Common myeloid progenitor, CD34-positive (primary cell): Measurements from ENCODE around the gene DKK3.

Source experiments
- CTCF ChIA-PET: fragments of 350-600 bp; sonication (Branson Sonifier 250); formaldehyde crosslinking; loops from one replicate; lab custom pipeline; 2021; ENCODE audit warnings: antibody characterized with exemption; lab: Charles Lee
- POLR2A ChIA-PET: fragments of 350-600 bp; sonication (Branson Sonifier 250); formaldehyde crosslinking; loops from one replicate; lab custom pipeline; 2021; ENCODE audit warnings: antibody characterized with exemption; lab: Charles Lee
- DNase-seq, 3 donors: peaks; one replicate each; pipeline versions ENCODE4 v3.0.0 to v3.0.0-alpha.2; 2013
- H3K27ac ChIP-seq, 2 experiments: 1 replicate in 1 of 2; 2 replicates in 1 of 2; pipeline ENCODE4 v1.7.0; 2013; ENCODE audit warnings: inconsistent platforms in 2 of 2, low read length in 2 of 2, mild to moderate bottlenecking in 2 of 2, low read depth in 1 of 2, moderate library complexity in 1 of 2; ENCODE audit not compliant: severe bottlenecking in 2 of 2, insufficient read depth in 1 of 2, poor library complexity in 1 of 2
- H3K27me3 ChIP-seq, 5 experiments: replicated peaks in 2 of 5; 1 replicate in 3 of 5; 2 replicates in 2 of 5; pipeline versions ENCODE4 v1.6.1 to v1.7.0; 2013; ENCODE audit warnings: low read length in 4 of 5, mild to moderate bottlenecking in 2 of 5, moderate library complexity in 2 of 5, inconsistent platforms in 1 of 5; ENCODE audit not compliant: insufficient read depth in 5 of 5, control insufficient read depth in 4 of 5
- H3K36me3 ChIP-seq, 4 experiments: 1 replicate in 2 of 4; 2 replicates in 2 of 4; pipeline versions ENCODE4 v1.6.1 to v1.7.0; 2013; ENCODE audit warnings: low read length in 3 of 4, control low read depth in 1 of 4, mild to moderate bottlenecking in 1 of 4; ENCODE audit not compliant: control insufficient read depth in 4 of 4, insufficient read depth in 4 of 4
- H3K4me1 ChIP-seq, 4 experiments: 1 replicate in 3 of 4; 2 replicates in 1 of 4; pipeline versions ENCODE4 v1.6.1 to v1.7.1; 2013; ENCODE audit warnings: low read length in 3 of 4, mild to moderate bottlenecking in 3 of 4, control low read depth in 1 of 4, inconsistent platforms in 1 of 4, moderate library complexity in 1 of 4; ENCODE audit not compliant: control insufficient read depth in 4 of 4, insufficient read depth in 4 of 4; ENCODE audit errors: control extremely low read depth in 1 of 4
- H3K4me3 ChIP-seq, 7 experiments: 1 replicate in 4 of 7; 2 replicates in 3 of 7; pipeline versions ENCODE4 v1.5.1 to v1.7.0; 2013; ENCODE audit warnings: mild to moderate bottlenecking in 7 of 7, low read length in 6 of 7, moderate library complexity in 6 of 7, inconsistent platforms in 2 of 7, low read depth in 2 of 7, control low read depth in 1 of 7; ENCODE audit not compliant: insufficient read depth in 4 of 7, control insufficient read depth in 1 of 7; ENCODE audit errors: extremely low read depth in 1 of 7
- H3K9me3 ChIP-seq, 5 experiments: 1 replicate in 4 of 5; 2 replicates in 1 of 5; pipeline versions ENCODE4 v1.6.1 to v1.7.1; 2013; ENCODE audit warnings: low read length in 4 of 5, mild to moderate bottlenecking in 2 of 5, inconsistent platforms in 1 of 5, low read depth in 1 of 5, moderate library complexity in 1 of 5; ENCODE audit not compliant: control insufficient read depth in 4 of 5, insufficient read depth in 2 of 5; ENCODE audit errors: control extremely low read depth in 1 of 5
- WGBS: methylation state at CpG from one replicate; pipeline ENCODE4 v1.1.5; 2013; ENCODE audit not compliant: insufficient coverage; 5-methylcytosine and 5-hydroxymethylcytosine counted together

The DKK3 gene

DNA sequence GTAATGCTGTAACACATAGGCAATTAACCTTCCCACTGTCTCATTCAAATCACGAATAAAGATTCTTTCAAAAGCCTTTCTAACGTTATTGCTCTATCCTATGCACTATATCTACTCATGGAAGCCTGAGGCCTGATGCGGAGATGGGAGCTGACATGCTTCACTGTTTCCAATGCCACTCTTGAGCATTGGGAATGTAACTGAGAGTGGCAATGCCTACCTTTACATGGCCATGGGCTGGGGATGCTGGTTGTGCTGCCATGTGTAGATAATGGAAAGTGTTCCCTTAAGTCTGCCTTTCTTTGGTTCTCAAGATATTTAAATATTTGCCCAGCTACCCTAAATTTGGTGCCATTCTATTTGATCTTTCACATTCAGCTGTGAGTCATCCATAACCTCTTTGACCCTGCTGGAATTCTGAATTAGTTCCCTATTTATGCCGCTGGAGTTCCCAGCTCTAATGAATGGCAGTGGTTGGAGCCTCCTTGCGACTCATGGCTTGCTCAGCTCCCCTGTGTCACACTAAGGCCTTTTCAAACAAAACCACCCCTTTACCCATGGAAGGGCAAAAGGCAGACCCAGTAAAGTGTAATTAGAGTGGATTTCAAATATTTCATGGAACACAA lies 21.4 kb upstream of the DKK3 start:
- DNase-seq: no peak
- H3K4me1 ChIP-seq: no peaks in the 10 kb centered on the region
- H3K36me3 ChIP-seq: no peaks in the 10 kb centered on the region
- ChIA-PET POLR2A (no interaction called here), CTCF (no interaction called here)
- no peak overlapping the region for H3K27ac ChIP-seq
- H3K27me3 ChIP-seq: no peaks in the 10 kb centered on the region
- peaks cover 0 to 6% (median 0%) of the 10 kb centered on the region in 5 experiments for H3K9me3 ChIP-seq
- WGBS: 96% methylated on average over 3 of the region's 5 CpGs
- no peak overlapping the region for H3K4me3 ChIP-seq

DNA sequence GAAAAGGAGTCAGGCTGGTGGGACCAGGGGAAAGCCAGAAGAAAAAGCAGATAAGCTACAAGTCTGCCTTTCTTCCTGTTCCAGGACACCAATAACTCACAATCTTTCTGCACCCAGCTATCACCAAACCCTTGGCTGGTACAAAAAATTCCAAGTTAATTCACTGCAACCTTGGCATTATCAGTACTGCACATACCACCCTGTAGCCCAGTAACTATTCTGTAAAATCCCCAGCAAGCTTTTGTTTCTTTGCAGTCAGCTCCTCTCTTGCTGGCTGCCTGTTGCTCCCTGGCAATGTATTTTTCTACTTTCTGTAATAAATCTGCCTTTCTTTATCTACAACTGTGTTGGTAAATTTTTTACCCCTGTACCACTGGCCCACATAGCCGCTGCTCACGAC lies 20.7 kb upstream of the DKK3 start:
- H3K4me3 ChIP-seq: no peak overlapping the region
- ChIA-PET POLR2A (no interaction called here), CTCF (interaction anchor here (0.6 to 1.1 kb wide), 3 partner anchors 70 to 260 kb away, joined by 3 to 4 read pairs (median 3); no protein-coding TSS in a partner anchor)
- peaks cover 0 to 8% (median 3%) of the 10 kb centered on the region in 5 experiments for H3K9me3 ChIP-seq
- no peaks in the 10 kb centered on the region for H3K27me3 ChIP-seq
- no peak overlapping the region for H3K27ac ChIP-seq
- H3K4me1 ChIP-seq: no peaks in the 10 kb centered on the region
- no peak for DNase-seq
- no peaks in the 10 kb centered on the region for H3K36me3 ChIP-seq
- 90% methylated on average over 2 of the region's 2 CpGs for WGBS

DNA sequence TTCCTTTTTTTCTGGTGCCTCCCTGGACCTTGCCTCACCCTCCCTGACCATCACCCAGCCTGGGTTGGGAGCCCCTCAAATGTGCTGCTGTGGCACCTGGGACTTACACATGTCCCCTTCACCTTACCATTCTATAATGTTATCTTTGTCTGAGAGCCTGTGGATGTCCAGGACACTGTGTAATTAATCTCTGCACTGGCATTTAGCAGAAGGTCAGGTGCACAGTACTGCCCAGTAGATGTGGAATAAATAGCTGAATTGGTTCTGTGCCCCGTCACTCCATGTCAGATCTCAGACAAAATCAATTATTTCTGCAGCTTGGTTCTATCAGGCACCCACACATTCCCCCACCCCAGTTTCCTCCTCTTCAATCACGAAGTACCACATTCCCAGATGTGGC lies 19.9 kb upstream of the DKK3 start:
- H3K27me3 ChIP-seq: no peaks in the 10 kb centered on the region
- CTCF ChIA-PET: interaction anchor here (0.5 to 1.1 kb wide), 3 partner anchors 69 to 260 kb away, joined by 3 to 4 read pairs (median 3); no protein-coding TSS in a partner anchor
- WGBS: 100% methylated on average over 1 of the region's 2 CpGs
- H3K4me1 ChIP-seq: no peaks in the 10 kb centered on the region
- POLR2A ChIA-PET: no interaction called here
- H3K9me3 ChIP-seq: peaks cover 0 to 10% (median 3%) of the 10 kb centered on the region in 5 experiments
- no peak for DNase-seq
- H3K27ac ChIP-seq: no peak overlapping the region
- no peaks in the 10 kb centered on the region for H3K36me3 ChIP-seq
- H3K4me3 ChIP-seq: no peak overlapping the region

DNA sequence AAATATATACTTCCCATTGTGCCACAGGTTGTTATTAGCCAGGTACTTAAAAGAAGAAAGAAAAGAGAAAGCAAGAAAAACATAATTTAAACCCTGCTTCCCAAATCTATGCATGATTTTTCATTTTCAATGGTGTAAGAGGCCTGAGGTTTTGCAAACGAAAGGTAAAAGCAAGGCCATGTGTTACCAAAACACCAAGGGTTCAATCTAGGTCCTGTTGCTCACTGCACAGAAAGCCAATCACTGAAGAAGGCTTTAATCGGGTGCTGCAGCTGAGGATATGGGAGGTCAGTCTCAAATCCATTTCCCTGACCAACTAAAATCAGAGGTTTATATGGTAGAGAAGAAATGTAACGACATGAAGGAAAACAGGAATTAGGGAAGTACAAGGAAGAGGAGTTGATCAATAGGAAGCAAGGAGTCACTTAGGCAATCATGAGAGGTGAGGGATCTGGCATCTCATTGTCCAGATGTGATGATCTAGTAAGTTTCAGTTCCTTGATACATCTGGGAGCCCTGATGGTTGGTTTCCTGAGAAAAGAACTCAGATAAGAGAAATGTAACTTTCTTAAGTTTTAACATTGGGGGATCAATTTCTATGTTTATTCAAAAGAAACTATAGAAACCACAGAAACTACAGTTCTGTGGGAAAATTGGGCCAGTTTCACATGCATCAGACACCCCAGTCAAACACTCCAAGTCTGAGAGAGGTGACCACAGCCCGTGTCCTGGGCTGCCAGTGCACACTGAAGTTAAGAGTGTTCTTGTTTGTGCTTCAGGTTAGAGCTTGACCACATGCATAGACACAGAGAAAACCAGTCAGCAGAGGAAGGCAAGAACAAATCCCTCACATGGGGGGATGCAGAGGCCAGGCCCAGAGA lies 18.1 kb upstream of the DKK3 start:
- Histone ChIP-seq H3K9me3 (peaks cover 0 to 10% (median 3%) of the 10 kb centered on the region in 5 experiments), H3K27me3 (no peaks in the 10 kb centered on the region), H3K4me3 (no peak overlapping the region), H3K4me1 (no peaks in the 10 kb centered on the region), H3K36me3 (no peaks in the 10 kb centered on the region), H3K27ac (no peak overlapping the region)
- WGBS: 100% methylated on average over 3 of the region's 4 CpGs
- ChIA-PET CTCF (interaction anchor here (1.0 kb wide), 1 partner anchor 61 kb away, joined by 3 read pairs; no protein-coding TSS in a partner anchor), POLR2A (no interaction called here)
- no peak for DNase-seq

DNA sequence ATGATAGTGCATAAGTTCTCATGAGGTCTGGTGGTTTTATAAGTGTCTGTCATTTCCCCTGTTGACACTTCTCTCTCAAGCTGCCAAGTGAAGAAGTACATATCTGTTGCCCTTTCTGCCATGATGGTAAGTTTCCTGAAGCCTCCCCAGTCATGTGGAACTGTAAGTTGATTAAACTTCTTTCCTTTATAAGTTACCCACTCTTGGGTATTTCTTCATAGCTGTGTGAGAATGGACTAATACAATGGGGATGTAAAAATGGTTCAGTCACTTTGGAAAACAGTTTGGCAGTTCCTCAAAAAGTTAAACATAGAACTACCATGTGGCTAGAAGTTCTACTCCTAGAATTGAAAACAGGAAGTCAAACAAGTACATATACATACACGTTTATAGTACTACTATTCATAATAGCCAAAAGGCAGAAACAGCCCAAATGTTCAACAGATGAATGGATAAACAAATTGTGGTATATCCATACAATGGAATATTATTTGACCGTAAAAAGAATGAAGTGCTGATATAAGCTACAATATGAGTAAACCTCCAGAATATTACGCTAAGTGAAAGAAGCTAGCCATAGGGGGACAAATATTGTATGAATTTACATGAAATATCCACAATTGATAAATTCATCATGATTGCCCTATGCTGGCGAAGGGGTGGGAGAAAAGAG lies 16.0 kb upstream of the DKK3 start:
- CTCF ChIA-PET: interaction anchor here (1.5 kb wide), 1 partner anchor 17 kb away, joined by 4 read pairs; no protein-coding TSS in a partner anchor
- peaks cover 0 to 10% (median 3%) of the 10 kb centered on the region in 5 experiments for H3K9me3 ChIP-seq
- H3K36me3 ChIP-seq: no peaks in the 10 kb centered on the region
- no peak overlapping the region for H3K4me3 ChIP-seq
- no peak overlapping the region for H3K27ac ChIP-seq
- POLR2A ChIA-PET: no interaction called here
- peaks cover 0 to 5% (median 0%) of the 10 kb centered on the region in 5 experiments for H3K27me3 ChIP-seq
- DNase-seq: no peak
- WGBS: no CpG with 5 or more reads among the region's 4 CpGs
- no peaks in the 10 kb centered on the region for H3K4me1 ChIP-seq

DNA sequence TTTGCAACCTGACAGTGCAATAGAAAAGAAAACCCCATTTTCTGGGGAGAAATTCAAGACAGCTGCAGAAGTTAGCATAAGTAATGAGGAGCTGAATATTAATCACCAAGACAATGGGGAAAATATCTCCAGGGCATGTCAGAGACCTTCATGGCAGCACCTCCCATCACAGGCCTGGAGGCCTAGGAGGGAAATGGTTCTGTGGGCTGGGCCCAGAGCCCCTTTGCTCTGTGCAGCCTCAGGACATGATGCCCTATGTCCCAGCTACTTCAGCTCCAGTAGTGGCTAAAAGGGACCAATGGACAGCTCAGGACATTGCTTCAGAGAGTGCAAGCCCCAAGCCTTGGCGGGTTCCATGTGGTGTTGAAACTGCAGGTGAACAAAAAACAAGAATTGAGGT lies 14.6 kb upstream of the DKK3 start:
- peaks cover 0 to 9% (median under 1%) of the 10 kb centered on the region in 5 experiments for H3K27me3 ChIP-seq
- H3K36me3 ChIP-seq: no peaks in the 10 kb centered on the region
- WGBS: 100% methylated on average over 1 of the region's 1 CpG
- H3K4me3 ChIP-seq: no peak overlapping the region
- CTCF ChIA-PET: no interaction called here
- no peak for DNase-seq
- no peaks in the 10 kb centered on the region for H3K4me1 ChIP-seq
- H3K27ac ChIP-seq: no peak overlapping the region
- peaks cover 0 to 10% (median 3%) of the 10 kb centered on the region in 5 experiments for H3K9me3 ChIP-seq
- POLR2A ChIA-PET: no interaction called here
